GM12891 (cell line): ENCODE results near the gene RELT.
A peak's percentile ranks its signal among the peaks of the same experiment; 100 is the strongest.

ENCODE experiments used
- DNase-seq: peaks from one replicate; pipeline ENCODE4 v3.0.0; 2011; ENCODE audit warnings: low spot score; ENCODE audit not compliant: insufficient read length
- FAIRE-seq: peaks from 2 replicates; lab custom pipeline; 2011; peaks lifted over from hg19 to GRCh38; lab: Jason Lieb, UNC
- PAX5 ChIP-seq: IDR thresholded peaks from 2 replicates; pipeline ENCODE4 v1.6.1; 2011; ENCODE audit warnings: low read length, moderate library complexity, mild to moderate bottlenecking; ENCODE audit not compliant: insufficient read depth, severe bottlenecking
- POLR2A ChIP-seq: IDR thresholded peaks from 2 replicates; pipeline ENCODE4 v1.6.1; 2011; ENCODE audit warnings: low read depth, low read length, control low read depth
- POLR2AphosphoS5 ChIP-seq: IDR thresholded peaks from 2 replicates; pipeline ENCODE4 v1.6.1; 2011; ENCODE audit warnings: low read depth, low read length, control low read depth
- POU2F2 ChIP-seq: IDR thresholded peaks from 2 replicates; pipeline ENCODE4 v1.6.1; 2011; ENCODE audit warnings: low read depth, mild to moderate bottlenecking, control low read depth, low read length, moderate library complexity
- SPI1 ChIP-seq: IDR thresholded peaks from 2 replicates; pipeline ENCODE4 v1.6.1; 2011; ENCODE audit warnings: low read depth, low read length, control low read depth
- TAF1 ChIP-seq: IDR thresholded peaks from 2 replicates; pipeline ENCODE4 v1.6.1; 2011; ENCODE audit warnings: low read depth, low read length, control low read depth

The RELT gene

DNA sequence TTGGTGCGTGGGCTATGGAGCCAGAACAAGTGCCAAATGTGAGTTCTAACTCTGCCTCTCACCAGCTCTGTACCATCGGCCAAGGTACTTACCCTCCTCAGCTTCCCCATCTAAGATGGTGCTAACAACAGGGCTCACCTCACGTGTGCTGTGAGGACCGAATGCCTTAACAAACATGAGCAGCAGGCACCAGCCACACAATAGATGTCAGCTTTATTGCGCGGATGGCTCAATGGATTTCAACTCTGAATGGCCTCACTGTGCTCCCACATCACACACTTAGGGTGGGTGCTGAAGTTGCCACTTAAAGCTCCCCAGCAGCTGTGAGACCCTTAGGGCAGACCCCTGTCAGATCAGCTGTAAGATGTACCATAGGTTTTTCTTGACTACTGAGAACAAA, 24.1 kb downstream of the RELT start:
- FAIRE-seq = no peak
- no peak for DNase-seq
- TF ChIP-seq POU2F2 = no peak
- peak; percentile 52; the same call in 1 of the 2 replicates for TF ChIP-seq POLR2A
- no peak for TF ChIP-seq SPI1
- TF ChIP-seq PAX5 = no peak

DNA sequence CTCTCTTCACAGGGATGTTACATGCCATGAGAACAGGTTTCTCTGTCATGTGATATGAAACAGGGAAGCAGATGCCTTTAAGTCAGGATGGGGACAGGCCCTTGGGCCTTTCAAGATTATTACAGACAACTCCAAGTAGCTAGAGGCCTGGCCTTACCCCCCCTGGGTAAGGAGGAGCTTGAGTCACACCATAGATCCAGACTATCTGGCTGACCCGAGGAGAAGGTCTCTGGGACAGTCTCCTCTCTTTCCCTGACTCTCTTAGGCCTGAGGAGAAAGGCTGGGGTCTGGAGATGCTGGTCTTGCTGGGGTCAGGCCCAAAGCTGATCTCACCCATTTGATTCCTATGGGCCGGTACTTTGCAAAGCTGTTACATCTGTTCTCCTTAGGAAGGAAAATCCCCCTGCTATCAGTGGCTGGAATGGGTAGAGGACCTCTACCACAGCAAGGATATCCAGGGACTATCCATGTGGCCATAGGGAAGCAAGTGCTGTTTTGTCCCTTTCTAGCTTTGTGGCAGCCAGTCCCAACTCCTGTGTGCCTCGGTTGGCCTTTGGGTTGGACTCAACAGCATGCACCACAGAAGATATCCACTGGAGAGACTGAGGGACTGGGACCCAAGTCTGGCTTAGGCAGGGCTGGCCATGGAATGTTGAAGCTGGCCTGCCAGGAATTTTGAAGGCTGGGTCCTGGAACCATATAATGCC, 25.2 kb downstream of the RELT start:
- TF ChIP-seq SPI1 = no peak
- no peak for TF ChIP-seq POLR2A
- TF ChIP-seq TAF1 = no peak
- no peak for TF ChIP-seq PAX5
- TF ChIP-seq POLR2AphosphoS5 = no peak
- TF ChIP-seq POU2F2 = no peak
- no peak for DNase-seq
- FAIRE-seq = no peak

DNA sequence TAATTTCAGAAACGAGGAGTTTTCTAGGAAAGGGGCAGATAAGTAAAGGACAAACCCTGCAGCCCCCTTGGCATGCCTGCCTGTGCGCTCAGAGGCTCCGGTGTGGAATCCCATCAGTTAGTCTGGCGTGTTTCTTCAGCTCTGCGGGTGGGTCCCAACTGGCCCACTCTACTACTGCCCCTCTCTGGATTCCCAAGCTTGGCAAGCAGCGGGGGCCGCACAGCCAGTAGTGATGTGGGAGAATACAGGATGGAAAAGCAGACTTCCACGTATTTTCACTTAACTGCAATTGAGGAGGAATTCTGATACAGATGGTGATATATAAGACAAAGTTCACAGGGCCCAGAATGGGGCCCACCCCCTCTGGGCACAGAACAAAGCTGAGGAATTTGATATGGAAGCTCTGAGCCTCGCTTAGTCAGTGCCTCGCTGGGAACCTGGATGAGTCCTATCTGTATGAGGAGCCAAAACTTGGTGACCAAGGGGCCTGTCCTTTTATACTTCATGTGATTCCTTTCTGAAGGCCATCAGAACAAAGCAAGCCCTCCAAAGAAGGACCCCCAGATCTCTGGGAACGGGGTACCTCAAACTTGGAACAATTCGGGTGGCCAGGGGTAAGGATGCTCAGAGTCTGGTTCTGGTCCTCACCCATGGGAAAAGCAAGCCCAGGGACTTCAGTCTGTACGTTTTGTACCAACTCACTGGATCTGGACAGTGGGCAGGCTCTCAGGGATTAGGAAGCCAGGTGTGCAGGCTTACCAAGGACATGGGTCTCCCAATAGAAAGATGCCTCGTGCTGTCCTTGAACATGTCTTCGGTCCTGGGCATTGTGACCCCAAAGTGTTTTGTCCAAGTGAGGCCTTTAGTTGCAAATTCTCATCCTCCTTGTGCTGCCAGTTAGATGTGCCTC, 26.0 kb downstream of the RELT start:
- DNase-seq (no peak), FAIRE-seq (no peak)
- 0 out of 2 replicates have a peak, but pooled peaks have one; percentile 37 for TF ChIP-seq POLR2A
- TF ChIP-seq SPI1 = no peak
- TF ChIP-seq POU2F2 = no peak; the same call in 1 of the 2 replicates
- TF ChIP-seq POLR2AphosphoS5 = peak; percentile 59; the same call in 1 of the 2 replicates
- TF ChIP-seq PAX5 = no peak
- no peak for TF ChIP-seq TAF1

DNA sequence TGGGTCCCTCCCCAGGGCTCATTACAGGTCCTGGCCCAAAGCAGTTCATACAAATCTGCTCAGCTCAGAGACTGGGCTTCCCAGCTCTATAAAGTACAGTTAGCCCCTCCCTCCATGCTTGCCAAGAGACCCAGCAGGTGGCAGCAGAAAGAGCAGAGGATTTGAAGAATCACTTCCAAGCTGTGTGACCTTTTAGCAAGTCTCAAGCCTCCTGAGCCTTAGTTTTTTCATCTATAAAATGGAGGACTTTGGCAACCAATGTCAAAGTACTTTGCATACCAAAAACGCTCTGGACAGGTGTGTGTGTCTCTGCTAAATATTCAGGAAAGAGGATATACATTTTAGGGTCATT, 26.6 kb downstream of the RELT start:
- DNase-seq (no peak), FAIRE-seq (no peak)
- no peak for TF ChIP-seq TAF1
- TF ChIP-seq POLR2A = no peak
- no peak for TF ChIP-seq SPI1
- no peak for TF ChIP-seq PAX5
- no peak for TF ChIP-seq POLR2AphosphoS5
- TF ChIP-seq POU2F2 = no peak

DNA sequence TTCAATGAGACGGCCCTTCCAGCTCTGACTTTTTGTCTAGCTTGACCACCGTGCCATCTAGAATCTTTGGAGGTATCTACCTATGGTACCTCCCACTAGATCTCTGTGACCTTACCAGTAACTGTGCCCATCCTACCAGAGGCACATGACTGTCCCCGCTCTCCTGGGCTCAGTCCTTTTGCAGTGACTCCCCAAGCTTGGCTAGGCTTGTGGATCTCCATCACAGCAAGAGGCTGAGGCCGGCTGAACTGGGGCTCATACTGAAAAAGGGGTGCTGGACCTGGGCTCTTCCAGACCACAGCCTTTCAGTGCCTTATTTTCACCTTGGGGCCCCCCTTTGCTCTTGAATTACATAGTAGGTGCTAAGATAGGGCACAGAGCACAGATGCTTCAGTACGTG, 27.3 kb downstream of the RELT start:
- no peak for FAIRE-seq
- TF ChIP-seq POU2F2 (no peak), POLR2AphosphoS5 (no peak), TAF1 (no peak)
- DNase-seq = no peak

DNA sequence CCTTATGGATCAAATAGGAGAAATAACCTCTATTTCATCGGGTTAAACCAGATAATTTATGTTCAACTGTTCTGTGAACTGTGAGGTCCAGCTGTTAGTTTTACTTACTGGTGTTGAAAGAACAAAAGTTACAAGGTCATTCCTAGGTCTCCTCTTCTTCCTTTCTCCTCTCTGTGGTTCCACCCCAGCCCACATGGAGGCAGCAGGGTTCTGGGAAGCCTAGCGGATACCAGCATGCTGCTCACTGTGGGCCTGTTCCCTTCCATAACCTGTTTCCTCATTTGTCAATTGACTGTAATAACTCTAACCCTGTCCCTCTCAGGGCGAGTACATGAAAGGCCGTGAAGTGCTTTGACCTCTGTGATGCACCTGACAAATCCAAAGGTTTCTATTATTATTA, 27.8 kb downstream of the RELT start:
- no peak for TF ChIP-seq SPI1
- FAIRE-seq = no peak
- DNase-seq = no peak

DNA sequence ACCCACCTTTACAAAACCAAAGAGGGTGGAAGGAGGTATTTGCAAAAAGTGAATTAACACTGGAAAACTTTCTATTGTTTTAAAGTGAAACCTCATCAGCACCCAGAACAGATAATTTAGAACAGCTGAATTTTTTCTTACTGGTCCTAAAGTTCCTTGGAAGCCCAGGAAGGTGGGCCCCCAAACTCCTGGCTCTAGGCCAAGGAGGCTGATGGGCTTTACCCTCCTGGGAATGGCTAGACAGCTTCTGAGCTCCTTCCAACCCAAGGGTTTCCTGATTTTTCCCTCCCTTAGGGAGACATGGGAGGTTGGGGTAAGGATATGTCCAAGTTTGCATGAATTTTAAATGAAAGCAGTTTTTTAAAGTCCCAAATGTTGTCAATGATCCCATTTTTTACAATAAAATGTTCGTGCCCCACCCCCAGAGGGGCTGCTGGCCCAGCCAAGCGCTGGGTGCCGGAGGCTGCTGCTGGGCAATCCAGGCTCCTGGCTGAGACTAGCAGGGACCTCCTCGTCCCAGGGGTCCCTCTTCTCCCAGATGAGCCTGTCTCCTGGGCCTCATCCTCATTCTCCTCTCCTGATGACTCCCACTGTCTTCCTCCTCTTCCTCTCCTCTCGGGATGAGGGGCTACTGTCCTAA, 28.4 kb downstream of the RELT start:
- FAIRE-seq = no peak
- DNase-seq = no peak
- TF ChIP-seq POU2F2 (no peak), SPI1 (no peak), POLR2AphosphoS5 (no peak), POLR2A (no peak), TAF1 (no peak), PAX5 (no peak)

DNA sequence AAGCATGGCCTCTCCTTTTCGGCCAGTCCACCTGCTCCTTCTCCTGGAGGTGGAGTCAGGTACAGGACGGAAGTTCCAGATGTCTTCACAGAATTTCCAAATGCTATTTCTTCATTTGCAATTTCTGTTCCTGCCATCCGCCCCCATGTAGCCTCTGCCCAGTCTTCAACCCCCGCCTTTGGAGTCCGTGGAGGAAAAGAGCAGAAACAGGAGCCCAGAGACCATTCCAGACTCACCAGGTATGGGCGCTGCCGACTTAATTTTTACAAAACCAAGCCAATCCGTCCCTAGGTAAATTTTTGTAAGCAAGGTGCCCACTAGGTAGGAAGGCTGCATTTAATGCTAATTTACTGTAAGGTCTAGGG, 28.9 kb downstream of the RELT start:
- no peak for DNase-seq
- no peak for FAIRE-seq
- TF ChIP-seq POU2F2 (no peak), POLR2AphosphoS5 (no peak), POLR2A (no peak), PAX5 (no peak), TAF1 (no peak), SPI1 (no peak)

DNA sequence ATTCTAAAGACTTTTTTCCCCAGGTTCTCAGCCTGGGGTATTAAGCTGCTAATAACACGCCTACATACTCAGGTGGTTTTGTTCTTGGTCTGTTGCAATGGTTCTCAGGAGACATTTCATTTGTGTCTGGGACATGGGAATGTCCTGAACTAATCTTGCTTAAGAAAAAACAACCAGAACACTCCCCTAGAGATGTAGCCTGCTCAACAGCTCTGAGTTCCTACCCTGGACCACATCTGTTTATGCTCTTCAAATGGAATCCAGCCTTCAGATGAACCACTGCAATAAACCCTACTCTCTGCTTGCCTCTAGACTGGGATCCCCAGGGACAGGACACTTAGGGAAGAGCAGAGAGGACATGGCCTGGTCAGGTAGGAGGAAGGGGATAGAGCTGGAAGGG, 29.9 kb downstream of the RELT start:
- DNase-seq (no peak), FAIRE-seq (no peak)
- TF ChIP-seq POLR2AphosphoS5 (no peak), PAX5 (no peak), TAF1 (no peak), POLR2A (no peak), POU2F2 (no peak), SPI1 (no peak)

DNA sequence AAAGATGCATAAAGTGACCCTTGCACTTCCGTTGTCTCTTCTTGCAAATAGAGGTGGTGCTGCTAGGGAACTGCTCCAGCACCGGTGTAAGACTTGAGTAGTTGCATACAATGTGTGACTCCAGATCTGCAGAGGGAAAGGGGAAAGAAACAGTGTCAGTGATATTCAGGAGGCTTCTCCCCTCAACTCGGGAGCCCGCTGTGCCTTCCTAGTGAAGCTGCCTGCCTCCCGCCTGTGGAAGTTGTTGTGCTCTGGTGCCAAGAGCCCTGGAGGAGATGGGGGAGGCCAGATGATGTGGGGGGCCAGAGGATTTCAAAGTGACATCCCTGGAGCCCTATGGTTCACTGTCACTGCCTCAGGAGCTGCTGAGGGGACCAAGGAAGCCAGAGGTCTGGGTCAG, 30.4 kb downstream of the RELT start:
- DNase-seq (no peak), FAIRE-seq (no peak)
- TF ChIP-seq POU2F2 (no peak), PAX5 (no peak), TAF1 (no peak), POLR2A (no peak), SPI1 (no peak), POLR2AphosphoS5 (no peak)
